Stimulated activated CD8-positive, alpha-beta memory T cell treated with anti-CD3 and anti-CD28 coated beads, Interleukin-15, amount 100 ng/mL, for 4 hours (primary cell): ENCODE measurements around the gene TYMP.
A peak's percentile ranks its signal among the peaks of the same experiment; 100 is the strongest.

Experiments
- DNase-seq, 2 donors: peaks; one replicate each; pipeline ENCODE4 v3.0.0-alpha.2; 2020; ENCODE audit warnings: low read depth in 2 of 2

Gene TYMP

GRCh38 chr22:50505776-50506610, 23.8 kb downstream of the TYMP start:
- DNase-seq, result no peak

- no peak for DNase-seq
Measured at GRCh38 chr22:50505276-50505775, 24.5 kb downstream of the TYMP start.

GRCh38 chr22:50504369-50505211, 25.2 kb downstream of the TYMP start:
- no peak for DNase-seq

- no peak for DNase-seq
Measured at GRCh38 chr22:50503475-50504145, 26.2 kb downstream of the TYMP start.

- DNase-seq, result no peak
Measured at GRCh38 chr22:50502628-50503474, 27.0 kb downstream of the TYMP start.

GRCh38 chr22:50502096-50502495, 27.7 kb downstream of the TYMP start:
- no peak for DNase-seq

- no peak for DNase-seq
Measured at GRCh38 chr22:50500452-50500851, 29.4 kb downstream of the TYMP start.

- DNase-seq, result peak; percentile 29 to 45
Measured at GRCh38 chr22:50498322-50498890, 31.4 kb downstream of the TYMP start.

- no peak for DNase-seq
Measured at GRCh38 chr22:50497093-50497492, 32.7 kb downstream of the TYMP start.

GRCh38 chr22:50490531-50491308, 39.1 kb downstream of the TYMP start:
- DNase-seq, result no peak

GRCh38 chr22:50489363-50490243, 40.2 kb downstream of the TYMP start:
- DNase-seq, result no peak

- DNase-seq, result no peak
Measured at GRCh38 chr22:50488886-50489285, 40.9 kb downstream of the TYMP start.

- no peak for DNase-seq
Measured at GRCh38 chr22:50488006-50488677, 41.7 kb downstream of the TYMP start.

GRCh38 chr22:50487290-50488005, 42.4 kb downstream of the TYMP start:
- no peak for DNase-seq

- DNase-seq, result no peak
Measured at GRCh38 chr22:50486561-50487289, 43.1 kb downstream of the TYMP start, which contains the start of gene MIOX. Gene MIOX, plus strand, starts transcription at chr22:50486859. Its CDS starts 39 bp downstream, at chr22:50486898.

GRCh38 chr22:50485221-50486131, 44.3 kb downstream of the TYMP start:
- no peak for DNase-seq
